SKM-1 treated with dmso at 0.1 percent for 144 hours (cell line): ENCODE measurements around the gene VGLL1.

Source experiments
- DNase-seq: peaks from one replicate; lab custom pipeline; 2025; ENCODE audit not compliant: unreplicated experiment; lab: John Stamatoyannopoulos, UW

VGLL1 gene

GRCh38 chrX:136551410-136551809, 19.4 kb downstream of the VGLL1 start:
- DNase-seq, result no peak

- DNase-seq, result no peak
These were observed 23.7 kb downstream of the VGLL1 start for GRCh38 chrX:136555694-136556093.

DNA sequence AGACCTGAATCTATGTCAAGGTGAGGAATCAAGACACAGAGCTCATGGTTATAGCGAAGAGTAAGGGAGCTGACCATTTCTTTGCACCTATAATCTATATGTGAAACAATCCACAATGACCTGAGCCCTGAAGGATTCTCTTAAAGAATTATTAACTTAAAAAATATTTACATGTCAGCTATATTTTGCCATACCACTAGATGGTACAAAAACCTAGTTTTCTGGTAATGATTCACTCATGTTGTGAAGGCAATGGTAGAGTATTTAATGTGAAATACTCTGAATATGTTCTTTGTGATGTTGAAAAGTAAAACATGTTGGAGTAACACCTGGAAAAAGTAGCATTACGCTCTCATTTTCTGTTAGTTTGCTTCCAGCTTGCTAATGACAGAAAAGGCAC, 40.0 kb downstream of the VGLL1 start:
- no peak for DNase-seq

DNA sequence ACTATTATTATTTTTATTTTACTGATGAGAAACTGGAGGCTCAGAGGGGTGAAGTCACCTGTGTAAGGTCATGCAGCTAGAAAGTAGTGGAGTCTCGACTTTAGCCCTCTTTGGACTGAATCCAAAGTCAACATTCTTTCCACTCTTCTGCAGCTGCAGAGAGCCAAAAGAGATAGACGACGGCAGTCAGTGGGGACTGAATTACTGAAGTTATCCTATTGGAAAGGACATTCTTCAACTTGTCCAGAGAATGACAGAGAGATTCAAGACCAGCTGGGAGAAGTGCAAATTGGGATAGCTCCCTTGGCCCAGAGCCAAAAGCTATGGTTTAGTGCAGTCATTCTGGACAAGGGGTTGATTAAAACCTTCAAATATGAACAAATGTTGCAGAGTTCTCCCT, 42.5 kb downstream of the VGLL1 start:
- DNase-seq, result no peak

GRCh38 chrX:136577552-136577951, 45.5 kb downstream of the VGLL1 start:
- DNase-seq, result peak; percentile 23

DNA sequence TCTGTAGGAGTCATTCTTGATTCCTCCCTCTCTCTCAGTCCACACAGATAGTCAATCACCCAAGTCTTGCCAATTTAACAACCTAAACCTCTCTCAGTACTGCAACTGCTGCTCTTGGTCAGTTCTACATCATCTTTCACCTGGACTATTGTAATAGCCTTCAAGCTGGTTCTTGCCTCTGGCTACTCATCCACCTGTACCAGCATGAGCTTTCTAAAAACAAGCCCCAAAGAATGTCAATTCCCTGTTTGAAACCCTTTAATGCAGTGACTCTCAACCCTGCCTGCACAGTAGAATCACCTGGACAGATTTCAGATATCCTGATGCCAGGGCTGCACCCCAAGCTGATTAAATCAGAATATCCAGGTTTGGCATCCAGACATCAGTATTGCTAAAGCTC, 48.3 kb downstream of the VGLL1 start:
- no peak for DNase-seq

GRCh38 chrX:136582624-136583023, 50.6 kb downstream of the VGLL1 start:
- no peak for DNase-seq

DNA sequence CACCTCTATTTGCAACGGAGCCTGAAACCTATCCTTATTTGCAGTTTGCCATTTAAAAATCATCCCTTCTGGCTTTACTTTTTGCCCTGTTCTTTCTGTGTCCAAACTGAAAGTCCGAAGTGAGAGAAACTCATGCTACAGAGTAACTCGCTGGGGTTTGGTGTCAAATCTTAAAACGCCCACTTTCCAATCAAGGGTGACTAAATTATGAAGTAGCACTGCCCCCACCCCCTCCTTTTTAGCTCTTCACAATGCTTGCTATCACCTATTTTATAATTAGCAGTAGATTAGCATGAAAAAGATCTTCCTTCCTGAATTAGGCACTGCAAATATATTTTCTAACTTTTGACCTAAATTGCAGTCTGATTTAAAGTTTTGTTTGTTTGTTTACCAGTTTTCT, 52.5 kb downstream of the VGLL1 start:
- DNase-seq, result no peak

DNA sequence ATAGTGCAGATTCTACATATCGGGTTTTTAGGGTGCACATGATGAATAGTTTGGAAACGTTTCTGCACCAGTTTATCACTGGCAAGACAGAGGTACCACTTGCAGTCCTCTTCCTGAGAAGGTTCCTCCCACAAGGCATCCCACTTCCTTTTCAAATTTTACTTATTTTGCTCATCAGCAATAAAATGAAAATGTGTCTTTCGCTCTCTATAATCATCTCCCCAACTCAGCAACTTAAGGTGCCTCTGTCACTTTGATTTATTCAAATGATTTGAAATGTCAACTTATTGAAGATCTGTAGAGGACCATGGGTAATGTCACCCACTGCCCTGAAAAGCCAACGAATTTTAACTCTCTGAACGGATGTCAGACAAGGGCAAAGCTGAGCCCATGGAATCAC, 53.2 kb downstream of the VGLL1 start:
- DNase-seq, result no peak

DNA sequence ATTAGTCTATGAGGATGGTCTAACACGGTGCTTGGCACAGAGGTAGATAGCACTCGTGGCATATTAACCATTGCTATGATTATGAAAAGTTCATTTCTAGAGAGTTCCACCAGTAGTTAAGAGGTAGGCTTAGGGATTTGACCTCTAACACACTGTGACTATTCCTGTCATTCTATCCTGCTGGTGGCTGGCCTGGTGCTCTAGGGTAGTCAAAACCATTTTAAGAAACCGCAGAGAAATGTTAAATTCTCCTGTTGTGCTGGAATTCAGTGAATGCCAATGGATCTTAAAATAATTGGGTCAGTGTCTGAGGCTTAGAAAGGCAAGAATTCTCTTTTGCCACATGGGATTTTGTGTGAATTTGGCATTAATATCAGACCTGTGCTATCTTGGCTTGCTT, 53.9 kb downstream of the VGLL1 start:
- DNase-seq, result no peak

- no peak for DNase-seq
These were observed 54.4 kb downstream of the VGLL1 start for GRCh38 chrX:136586386-136586785.

DNA sequence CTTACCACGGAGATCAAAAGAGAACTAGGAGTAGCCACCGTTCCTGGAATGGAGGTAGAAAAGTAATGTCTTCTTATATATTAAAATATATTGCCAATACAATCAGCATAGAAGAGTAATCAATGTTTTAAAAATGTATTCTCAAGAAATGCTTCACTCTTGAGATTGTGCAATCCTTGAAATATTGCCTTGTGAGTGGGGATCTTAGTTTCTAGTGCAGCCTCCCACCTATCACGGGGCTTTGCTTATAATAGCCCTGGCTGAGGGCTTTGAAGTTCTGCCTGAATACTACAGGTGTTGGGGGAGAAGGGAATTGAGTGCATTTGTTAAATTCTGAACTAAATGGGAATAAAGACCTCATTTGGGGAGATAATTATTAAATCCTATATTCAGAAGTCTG, 55.5 kb downstream of the VGLL1 start:
- DNase-seq, result no peak

- no peak for DNase-seq
These were observed 56.0 kb downstream of the VGLL1 start for GRCh38 chrX:136588036-136588435.

DNA sequence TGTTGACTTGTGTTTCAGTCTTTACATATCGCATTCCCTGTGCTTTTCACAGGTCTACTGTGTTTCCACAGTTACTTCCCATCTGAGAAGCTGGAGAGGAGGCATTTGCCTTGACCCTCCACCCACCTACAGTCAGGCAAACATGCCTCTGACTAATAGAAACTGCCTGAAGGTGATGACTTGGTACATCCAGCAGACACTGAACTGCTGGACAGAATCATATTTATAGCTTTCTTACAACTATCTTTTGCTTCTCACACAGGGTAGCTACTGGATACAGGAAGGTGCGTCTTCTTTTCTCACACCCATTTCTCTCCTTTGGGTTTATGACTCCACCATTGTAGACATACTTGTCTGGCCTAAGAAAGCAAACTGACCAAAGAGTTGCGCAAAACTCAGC, 58.0 kb downstream of the VGLL1 start:
- DNase-seq, result no peak

GRCh38 chrX:136597356-136597755, 65.3 kb downstream of the VGLL1 start:
- no peak for DNase-seq

- DNase-seq, result no peak
These were observed 65.9 kb downstream of the VGLL1 start for GRCh38 chrX:136597954-136598353.

DNA sequence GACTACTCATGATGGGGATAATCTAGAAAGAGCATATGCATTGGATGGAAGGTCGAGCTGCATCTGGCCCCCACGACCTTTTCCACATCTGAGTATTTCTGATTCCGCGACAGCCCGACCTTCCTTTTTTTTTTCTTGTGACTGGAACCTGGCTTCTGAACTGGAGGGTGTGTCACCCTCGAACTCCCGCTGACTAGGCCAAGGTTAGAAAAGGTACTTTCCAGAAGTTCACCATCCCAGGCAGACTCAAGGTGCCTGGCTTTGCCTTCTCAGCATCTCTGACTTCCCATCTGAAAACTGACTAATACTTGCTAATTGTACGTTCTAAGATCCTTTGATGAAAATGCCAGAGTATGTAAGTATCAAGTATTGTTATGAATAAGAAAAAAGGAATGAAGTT, 66.6 kb downstream of the VGLL1 start:
- no peak for DNase-seq

DNA sequence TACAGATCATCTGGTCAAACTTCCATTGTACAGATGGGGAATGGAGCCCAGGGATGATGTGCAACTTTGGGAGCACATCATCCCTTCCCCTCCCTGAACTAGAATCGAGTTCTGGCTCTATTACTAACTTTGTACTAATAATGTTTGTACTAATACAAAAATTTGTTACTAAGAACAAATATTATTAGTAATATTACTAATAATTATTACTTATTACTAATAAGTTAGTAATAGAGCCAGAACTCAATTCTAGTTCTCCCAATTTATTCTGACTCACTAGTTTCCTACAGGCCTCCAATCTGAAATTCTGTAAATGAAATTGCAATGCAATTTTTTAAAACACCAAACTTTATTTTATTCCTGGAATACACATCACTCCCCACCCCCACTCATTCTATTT, 68.0 kb downstream of the VGLL1 start:
- DNase-seq, result no peak
